H1 (cell line): Measurements from ENCODE around the gene TTC32. TPM values are rescaled to one million over a fixed set of nuclear protein-coding genes. Genes with fewer than 3 reads are reported as not detected.

ENCODE experiments used
- NRF1 ChIP-seq: IDR thresholded peaks from 2 replicates; pipeline ENCODE4 v1.6.1; 2011; ENCODE audit warnings: mild to moderate bottlenecking, low read depth, low read length, improper control_type of control experiment
- polyA plus RNA-seq, 7 experiments: library from polyadenylated mRNA; depleted of rRNA in 3 of 7; stranded (reverse) in 5 of 7; unstranded in 2 of 7; fragments of >200 nt in 5 of 7; fragments of 200-250 nt in 2 of 7; gene quantifications; 1 replicate in 5 of 7; 2 replicates in 1 of 7; 4 replicates in 1 of 7; pipeline versions ENCODE4 v1.2.1 to v1.2.3, GENCODE V29; 2011 to 2013; ENCODE audit warnings: missing spikeins in 2 of 7, mixed read lengths in 2 of 7
- total RNA-seq: library from RNA; stranded (reverse); fragmentation: NEBNext Ultra II Directional; extraction: Animal tissue kit (Norgen Biotek cat#: 25700); gene quantifications from 2 replicates; pipeline ENCODE4 v1.2.1, GENCODE V29; 2021

Gene TTC32
- total and polyA plus RNA-seq, 2 of the 8 experiments (the other 6 are each of a cell fraction or from before 2014, with no cell fraction given), result 6.8 to 8.7 TPM

DNA sequence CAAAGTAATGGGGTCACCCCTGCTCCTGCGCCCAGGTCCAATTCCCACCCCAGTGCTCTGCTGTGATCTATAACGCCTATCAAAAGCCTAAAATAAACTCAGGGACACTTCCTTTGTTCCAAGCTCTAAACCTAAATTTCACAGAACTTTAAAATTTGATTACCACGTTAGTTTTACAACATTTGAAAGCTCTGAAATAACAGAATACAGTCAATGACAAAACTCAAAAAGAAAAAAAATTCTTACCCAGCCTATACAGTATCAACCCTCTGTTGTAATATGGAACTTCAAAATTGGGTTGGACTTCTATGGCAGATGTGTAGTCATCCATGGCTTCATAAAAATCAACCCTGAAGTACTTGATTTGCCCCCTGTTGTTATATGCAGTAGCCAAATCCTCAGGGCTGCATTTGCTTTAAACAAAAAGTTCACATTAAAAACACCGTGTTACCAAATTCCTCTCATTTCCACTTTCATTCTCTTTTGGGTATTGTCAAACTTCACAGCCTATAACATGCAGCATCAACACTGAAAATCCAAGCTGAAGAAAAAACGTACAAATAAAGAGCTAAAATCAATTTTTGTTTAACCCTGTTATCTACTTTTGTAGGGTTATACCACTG lies 4.0 kb downstream of the TTC32 start (continued):
- TF ChIP-seq NRF1, result no peak
- TF ChIP-seq, all 59 proteins: peak for 0
